SU-DHL-6 (cell line): ENCODE results near the gene SGIP1.

ENCODE experiments used
- CTCF ChIP-seq: fragments of 200-600 bp; sonication (generic); IDR thresholded peaks from one replicate; pipeline ENCODE4 v1.5.1; 2017; ENCODE audit warnings: antibody characterized with exemption, mild to moderate bottlenecking, low read length, moderate library complexity; ENCODE audit not compliant: insufficient read depth, poor library complexity, severe bottlenecking
- EZH2phosphoT487 ChIP-seq: fragments of 200-600 bp; sonication (generic), shearing (Covaris generic); conservative IDR thresholded peaks from 2 replicates; pipeline ENCODE4 v1.6.1; 2018; ENCODE audit warnings: mild to moderate bottlenecking, antibody characterized with exemption, low read length, moderate library complexity, mixed read lengths

DNA sequence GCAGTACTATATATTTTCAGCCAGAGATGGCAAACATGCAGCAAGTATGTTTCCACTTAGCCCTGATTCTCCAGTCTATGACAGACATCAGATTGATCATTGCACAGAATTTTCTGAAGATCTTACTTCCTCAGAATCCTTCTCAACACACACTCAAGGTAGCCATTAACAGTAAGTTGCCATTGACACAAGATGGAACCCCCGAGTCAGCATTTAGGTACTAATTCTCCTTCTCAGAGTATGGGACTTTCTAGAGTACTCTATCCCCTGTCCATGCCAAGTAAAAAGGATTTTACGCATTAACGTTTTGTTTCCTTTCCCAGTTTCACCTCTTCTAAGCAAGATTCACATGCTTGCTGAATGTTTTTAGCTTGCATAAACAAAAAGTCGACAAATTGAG, 63.5 kb downstream of the SGIP1 start:
- TF ChIP-seq CTCF, result no peak
- TF ChIP-seq EZH2phosphoT487, result no peak
